DOHH2 (cell line): ENCODE results near the gene LRRC75B.
"Not testable (repeated sequence)": the region's sequence is repeated elsewhere in the genome, so short reads cannot be mapped to it uniquely, and the experiment has no call there.

Experiments
- H3F3A ChIP-seq: fragments of 200-600 bp; sonication (generic), shearing (Covaris generic); 2 replicates; pipeline ENCODE4 v1.6.0; 2016; ENCODE audit warnings: antibody characterized with exemption, mild to moderate bottlenecking; ENCODE audit not compliant: control insufficient read depth, insufficient read depth
- H3K27ac ChIP-seq: fragments of 200-600 bp; sonication (generic); 2 replicates; pipeline ENCODE4 v1.5.1; 2014; ENCODE audit warnings: low read depth, mild to moderate bottlenecking, low read length, moderate library complexity
- H3K27me3 ChIP-seq: fragments of 200-600 bp; sonication (generic); 2 replicates; pipeline ENCODE4 v1.6.1; 2014; ENCODE audit warnings: mild to moderate bottlenecking, low read length, mixed read lengths; ENCODE audit not compliant: control insufficient read depth
- H3K36me3 ChIP-seq: fragments of 200-600 bp; sonication (generic); 2 replicates; pipeline ENCODE4 v1.6.1; 2014; ENCODE audit warnings: mild to moderate bottlenecking, low read length, moderate library complexity, mixed read lengths; ENCODE audit not compliant: control insufficient read depth
- H3K4me1 ChIP-seq: fragments of 200-600 bp; sonication (generic); 2 replicates; pipeline ENCODE4 v1.6.1; 2014; ENCODE audit warnings: mild to moderate bottlenecking, low read length, mixed read lengths; ENCODE audit not compliant: control insufficient read depth
- H3K4me2 ChIP-seq: fragments of 200-600 bp; sonication (generic); 2 replicates; pipeline ENCODE4 v1.6.0; 2014; ENCODE audit warnings: mild to moderate bottlenecking, low read length, moderate library complexity
- H3K4me3 ChIP-seq: fragments of 200-600 bp; sonication (generic); 2 replicates; pipeline ENCODE4 v1.5.1; 2014; ENCODE audit warnings: mild to moderate bottlenecking, low read length, mixed read lengths
- H3K79me2 ChIP-seq: fragments of 200-600 bp; sonication (generic); 2 replicates; pipeline ENCODE4 v1.6.1; 2014; ENCODE audit warnings: mild to moderate bottlenecking, low read length, mixed read lengths; ENCODE audit not compliant: control insufficient read depth
- H3K9me2 ChIP-seq: fragments of 200-600 bp; sonication (generic); replicated peaks from 2 replicates; pipeline ENCODE4 v1.6.1; 2014; ENCODE audit warnings: mild to moderate bottlenecking, low read length, mixed read lengths; ENCODE audit not compliant: control insufficient read depth
- H3K9me3 ChIP-seq: fragments of 200-600 bp; sonication (generic); 2 replicates; pipeline ENCODE4 v1.6.1; 2014; ENCODE audit warnings: antibody characterized with exemption, low read length, mixed read lengths; ENCODE audit not compliant: control insufficient read depth, insufficient read depth
- H4K20me1 ChIP-seq: fragments of 200-600 bp; sonication (generic); 2 replicates; pipeline ENCODE4 v1.6.0; 2014; ENCODE audit warnings: low read depth, mild to moderate bottlenecking, antibody characterized with exemption, low read length, moderate library complexity; ENCODE audit not compliant: control insufficient read depth, insufficient read depth
- EZH2phosphoT487 ChIP-seq: fragments of 200-600 bp; sonication (generic); IDR thresholded peaks from 2 replicates; pipeline ENCODE4 v1.6.1; 2017; ENCODE audit warnings: borderline replicate concordance, mild to moderate bottlenecking, antibody characterized with exemption, low read length, moderate library complexity, mixed read lengths
- TF ChIP-seq, protein P1 (sequence below): fragments of 200-600 bp; sonication (generic); IDR thresholded peaks from one replicate; pipeline ENCODE4 v1.5.1; 2014; ENCODE audit warnings: antibody characterized with exemption, mild to moderate bottlenecking, low read depth, low read length; ENCODE audit not compliant: poor library complexity, severe bottlenecking

LRRC75B gene

DNA sequence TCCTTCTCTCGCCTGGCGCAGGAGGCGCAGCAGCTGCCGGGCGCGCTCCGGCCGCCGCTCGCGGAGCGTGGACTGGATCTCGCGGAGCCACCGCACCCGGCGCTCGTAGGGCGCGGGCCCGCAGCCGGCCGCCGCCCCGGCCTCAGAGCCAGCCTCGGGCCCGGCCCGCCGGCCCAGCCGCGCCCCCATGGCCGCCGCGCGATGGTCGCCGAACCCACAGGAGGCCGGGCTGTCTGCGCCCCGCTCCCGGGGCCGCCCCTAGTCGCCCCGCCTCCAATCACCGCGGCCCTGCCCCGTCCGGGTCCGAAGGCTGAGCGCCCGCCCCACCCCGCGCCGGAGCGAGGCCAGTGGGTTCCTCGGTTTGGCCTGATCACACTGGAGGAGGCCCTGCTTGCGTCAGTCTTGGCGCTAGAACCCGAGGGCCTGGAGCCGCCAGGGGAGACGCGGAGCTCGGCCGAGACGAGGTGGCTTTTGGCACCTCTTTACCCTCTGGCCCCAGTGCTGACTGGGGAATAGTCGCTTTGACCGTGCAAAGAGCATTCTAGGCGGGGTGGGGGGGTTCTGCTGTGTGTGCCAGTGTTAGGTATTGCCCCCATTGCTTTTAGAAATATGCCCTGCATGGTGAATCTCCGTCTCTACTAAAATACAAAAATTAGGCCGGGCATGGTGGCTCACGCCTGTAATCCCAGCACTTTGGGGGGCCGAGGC lies at the start of gene LRRC75B:
TSS of gene LRRC75B (minus strand) at position 223 of the 708 bp plus-strand sequence. CDS start at position 189, 34 bp downstream.
- Histone ChIP-seq H3K79me2 (no peaks in the 10 kb centered on the region), H3K4me3 (peak within 1 kb of the TSS; percentile 55), H3K9me2 (no peaks in the 10 kb centered on the region), H3F3A (no peaks in the 10 kb centered on the region), H4K20me1 (no peaks in the 10 kb centered on the region), H3K4me1 (peaks cover 3% of the 10 kb centered on the region; the same call in 1 of the 2 replicates), H3K27ac (no peak within 1 kb of the TSS), H3K36me3 (no peaks in the 10 kb centered on the region), H3K4me2 (peak within 1 kb of the TSS; percentile 65), H3K27me3 (peaks cover 20% of the 10 kb centered on the region), H3K9me3 (no peaks in the 10 kb centered on the region)
- TF ChIP-seq, protein P1, sequence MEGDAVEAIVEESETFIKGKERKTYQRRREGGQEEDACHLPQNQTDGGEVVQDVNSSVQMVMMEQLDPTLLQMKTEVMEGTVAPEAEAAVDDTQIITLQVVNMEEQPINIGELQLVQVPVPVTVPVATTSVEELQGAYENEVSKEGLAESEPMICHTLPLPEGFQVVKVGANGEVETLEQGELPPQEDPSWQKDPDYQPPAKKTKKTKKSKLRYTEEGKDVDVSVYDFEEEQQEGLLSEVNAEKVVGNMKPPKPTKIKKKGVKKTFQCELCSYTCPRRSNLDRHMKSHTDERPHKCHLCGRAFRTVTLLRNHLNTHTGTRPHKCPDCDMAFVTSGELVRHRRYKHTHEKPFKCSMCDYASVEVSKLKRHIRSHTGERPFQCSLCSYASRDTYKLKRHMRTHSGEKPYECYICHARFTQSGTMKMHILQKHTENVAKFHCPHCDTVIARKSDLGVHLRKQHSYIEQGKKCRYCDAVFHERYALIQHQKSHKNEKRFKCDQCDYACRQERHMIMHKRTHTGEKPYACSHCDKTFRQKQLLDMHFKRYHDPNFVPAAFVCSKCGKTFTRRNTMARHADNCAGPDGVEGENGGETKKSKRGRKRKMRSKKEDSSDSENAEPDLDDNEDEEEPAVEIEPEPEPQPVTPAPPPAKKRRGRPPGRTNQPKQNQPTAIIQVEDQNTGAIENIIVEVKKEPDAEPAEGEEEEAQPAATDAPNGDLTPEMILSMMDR = no peak
- no peak for TF ChIP-seq EZH2phosphoT487

- not testable (repeated sequence) for H3K79me2 ChIP-seq, H3K4me1 ChIP-seq, H3K27me3 ChIP-seq, H3K4me3 ChIP-seq, H3K9me3 ChIP-seq, H4K20me1 ChIP-seq, H3K27ac ChIP-seq, H3K9me2 ChIP-seq, H3F3A ChIP-seq, H3K36me3 ChIP-seq, H3K4me2 ChIP-seq
Measured at GRCh38 chr22:24642307-24642706, 49.4 kb upstream of the LRRC75B start.

- not testable (repeated sequence) for H3K27me3 ChIP-seq, H3K4me2 ChIP-seq, H3K27ac ChIP-seq, H3K4me3 ChIP-seq, H3K9me2 ChIP-seq, H3K79me2 ChIP-seq, H3K36me3 ChIP-seq, H3K9me3 ChIP-seq, H3F3A ChIP-seq, H4K20me1 ChIP-seq, H3K4me1 ChIP-seq
Measured at GRCh38 chr22:24636513-24636912, 43.6 kb upstream of the LRRC75B start.

GRCh38 chr22:24634776-24635389 lies 42.0 kb upstream of the LRRC75B start:
- H3K36me3 ChIP-seq, H3K9me3 ChIP-seq, H4K20me1 ChIP-seq, H3K4me1 ChIP-seq, H3K9me2 ChIP-seq, H3F3A ChIP-seq, H3K79me2 ChIP-seq, H3K27ac ChIP-seq, H3K27me3 ChIP-seq: not testable (repeated sequence)
- H3K4me3 ChIP-seq = peak overlapping the region; percentile 35; the same call in 1 of the 2 replicates
- peak overlapping the region; percentile 54 for H3K4me2 ChIP-seq
- TF ChIP-seq, protein P1 = peak; percentile 56

DNA sequence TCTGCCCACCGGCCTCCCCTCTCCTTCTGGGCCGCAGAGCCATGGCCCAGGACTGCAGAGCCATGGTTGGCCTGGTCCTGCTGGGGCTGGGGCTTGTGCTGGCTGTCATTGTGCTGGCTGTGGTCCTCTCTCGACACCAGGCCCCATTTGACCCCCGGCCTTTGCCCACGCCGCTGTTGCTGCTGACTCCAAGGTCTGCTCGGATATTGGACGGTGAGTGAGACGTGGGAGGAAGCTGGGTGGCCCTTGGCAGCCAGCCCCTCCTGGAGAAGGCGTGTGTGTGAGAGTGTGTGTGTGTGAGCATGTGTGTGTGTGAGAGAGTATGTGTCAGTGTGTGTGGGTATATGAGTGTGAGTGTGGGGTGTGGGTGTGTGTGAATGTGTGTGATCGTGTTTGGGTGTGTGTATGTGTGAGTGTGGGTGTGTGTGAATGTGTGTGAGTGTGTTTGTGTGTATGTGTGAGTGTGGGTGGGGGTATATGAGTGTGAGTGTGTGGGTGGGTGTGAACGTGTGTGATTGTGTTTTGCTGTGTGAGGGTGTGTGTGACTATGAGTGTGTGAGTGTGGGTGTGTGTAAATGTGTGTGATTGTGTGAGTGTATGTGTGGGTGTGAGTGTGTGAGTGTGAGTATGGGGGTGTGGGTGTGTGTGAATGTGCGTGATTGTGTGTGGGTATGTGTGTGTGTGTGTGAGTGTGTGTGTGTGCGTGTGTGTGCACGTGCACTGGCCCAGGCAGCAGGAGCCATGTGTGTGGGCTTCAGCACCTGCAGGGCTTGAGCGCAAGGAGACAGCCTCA lies 40.6 kb upstream of the LRRC75B start:
- H3K4me2 ChIP-seq, H3K4me1 ChIP-seq, H3F3A ChIP-seq, H3K27ac ChIP-seq, H3K9me3 ChIP-seq, H3K4me3 ChIP-seq, H3K79me2 ChIP-seq, H3K27me3 ChIP-seq, H3K36me3 ChIP-seq, H3K9me2 ChIP-seq, H4K20me1 ChIP-seq: not testable (repeated sequence)

DNA sequence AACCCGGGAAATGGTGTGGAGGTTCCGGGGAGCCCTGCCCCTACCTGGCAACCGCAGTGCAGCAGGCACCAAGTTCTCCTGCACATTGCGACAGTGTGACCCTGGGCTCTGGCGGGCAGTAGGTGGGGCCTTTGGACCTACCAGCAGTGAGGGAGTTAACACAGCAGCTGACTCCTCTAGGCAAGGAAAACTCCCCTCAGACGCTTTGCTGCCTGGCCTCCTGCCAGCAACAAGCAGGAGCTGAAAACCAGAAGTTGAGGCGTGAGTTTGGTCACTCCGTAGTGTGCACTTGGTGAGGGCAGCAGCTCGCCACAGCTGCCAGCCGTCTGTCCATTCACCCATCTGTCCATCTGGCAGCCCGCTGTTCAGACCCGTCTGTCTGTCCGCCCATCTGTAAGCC lies 39.8 kb upstream of the LRRC75B start:
- not testable (repeated sequence) for H3K9me3 ChIP-seq, H3K27me3 ChIP-seq, H3K9me2 ChIP-seq, H4K20me1 ChIP-seq, H3K4me1 ChIP-seq, H3K27ac ChIP-seq, H3K36me3 ChIP-seq, H3F3A ChIP-seq, H3K79me2 ChIP-seq, H3K4me2 ChIP-seq, H3K4me3 ChIP-seq
